Lower leg skin (tissue), 3 donors: ENCODE measurements around the gene TRABD.

Experiments used
- POLR2A ChIP-seq, 2 donors: fragments of 450-650 bp; IDR thresholded peaks; one replicate each; pipeline ENCODE4 v1.6.1; 2016 to 2017; ENCODE audit warnings: antibody characterized with exemption in 2 of 2, mild to moderate bottlenecking in 1 of 2, moderate library complexity in 1 of 2
- TF ChIP-seq, protein P1 (sequence below), 3 donors: fragments of 450-650 bp; IDR thresholded peaks; one replicate each; pipeline ENCODE4 v1.5.1; 2016; ENCODE audit warnings: antibody characterized with exemption in 3 of 3, mild to moderate bottlenecking in 3 of 3, moderate library complexity in 2 of 3

DNA sequence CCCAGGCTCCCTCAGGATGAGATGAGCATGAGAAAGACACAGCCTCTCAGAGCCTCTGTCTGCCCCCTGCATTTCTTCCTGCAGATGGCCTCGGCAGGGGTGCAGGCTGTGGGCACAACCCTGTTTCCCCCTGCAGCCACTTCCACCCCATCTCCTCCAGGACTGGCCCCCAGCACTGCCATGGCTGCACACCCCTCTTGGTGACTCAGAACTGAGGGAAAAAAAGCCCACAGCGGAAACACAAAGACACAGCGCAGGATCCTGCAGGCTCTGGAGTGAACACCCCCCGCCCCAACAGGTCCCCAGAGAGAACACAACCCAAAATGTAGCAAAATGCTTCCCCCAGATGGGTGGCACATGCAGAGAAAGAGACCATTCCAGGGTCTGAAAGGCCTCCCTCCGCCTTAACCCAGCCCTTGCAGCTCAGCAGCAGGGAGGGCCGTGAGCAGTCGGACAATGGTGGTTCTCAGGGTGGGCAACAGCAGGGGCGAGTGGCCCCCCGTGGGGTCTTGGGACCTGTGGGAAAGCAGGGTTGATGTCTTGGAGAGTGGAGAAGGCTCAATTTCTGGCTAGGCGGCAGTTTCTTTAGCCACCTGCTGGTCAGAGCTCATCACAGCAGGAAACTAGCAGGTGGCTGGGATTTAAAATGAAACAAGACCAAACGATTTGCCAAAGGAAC is 51.2 kb downstream of the TRABD start:
- TF ChIP-seq, protein P1, sequence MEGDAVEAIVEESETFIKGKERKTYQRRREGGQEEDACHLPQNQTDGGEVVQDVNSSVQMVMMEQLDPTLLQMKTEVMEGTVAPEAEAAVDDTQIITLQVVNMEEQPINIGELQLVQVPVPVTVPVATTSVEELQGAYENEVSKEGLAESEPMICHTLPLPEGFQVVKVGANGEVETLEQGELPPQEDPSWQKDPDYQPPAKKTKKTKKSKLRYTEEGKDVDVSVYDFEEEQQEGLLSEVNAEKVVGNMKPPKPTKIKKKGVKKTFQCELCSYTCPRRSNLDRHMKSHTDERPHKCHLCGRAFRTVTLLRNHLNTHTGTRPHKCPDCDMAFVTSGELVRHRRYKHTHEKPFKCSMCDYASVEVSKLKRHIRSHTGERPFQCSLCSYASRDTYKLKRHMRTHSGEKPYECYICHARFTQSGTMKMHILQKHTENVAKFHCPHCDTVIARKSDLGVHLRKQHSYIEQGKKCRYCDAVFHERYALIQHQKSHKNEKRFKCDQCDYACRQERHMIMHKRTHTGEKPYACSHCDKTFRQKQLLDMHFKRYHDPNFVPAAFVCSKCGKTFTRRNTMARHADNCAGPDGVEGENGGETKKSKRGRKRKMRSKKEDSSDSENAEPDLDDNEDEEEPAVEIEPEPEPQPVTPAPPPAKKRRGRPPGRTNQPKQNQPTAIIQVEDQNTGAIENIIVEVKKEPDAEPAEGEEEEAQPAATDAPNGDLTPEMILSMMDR (IDR thresholded peaks at IDR 0.05), result no peak
- no peak for TF ChIP-seq POLR2A (IDR thresholded peaks at IDR 0.05)
